Mammary epithelial cell (primary cell): Measurements from ENCODE around the gene SNAPIN.
"Not testable (repeated sequence)": the region's sequence is repeated elsewhere in the genome, so short reads cannot be mapped to it uniquely, and the experiment has no call there.

Experiments
- EZH2 ChIP-seq: IDR thresholded peaks from 2 replicates; pipeline ENCODE4 v1.6.1; 2012; ENCODE audit warnings: low read length, inconsistent platforms, borderline replicate concordance
- TF ChIP-seq, protein P1 (sequence below), 2 donors: IDR thresholded peaks in 1 of 2; conservative IDR thresholded peaks in 1 of 2; 2 replicates each; pipeline ENCODE4 v1.5.1; 2011 to 2012; ENCODE audit warnings: inconsistent platforms in 2 of 2, low read length in 2 of 2, mild to moderate bottlenecking in 2 of 2, control low read depth in 1 of 2, low read depth in 1 of 2; ENCODE audit not compliant: insufficient read depth in 1 of 2; ENCODE audit errors: extremely low read depth in 1 of 2

DNA sequence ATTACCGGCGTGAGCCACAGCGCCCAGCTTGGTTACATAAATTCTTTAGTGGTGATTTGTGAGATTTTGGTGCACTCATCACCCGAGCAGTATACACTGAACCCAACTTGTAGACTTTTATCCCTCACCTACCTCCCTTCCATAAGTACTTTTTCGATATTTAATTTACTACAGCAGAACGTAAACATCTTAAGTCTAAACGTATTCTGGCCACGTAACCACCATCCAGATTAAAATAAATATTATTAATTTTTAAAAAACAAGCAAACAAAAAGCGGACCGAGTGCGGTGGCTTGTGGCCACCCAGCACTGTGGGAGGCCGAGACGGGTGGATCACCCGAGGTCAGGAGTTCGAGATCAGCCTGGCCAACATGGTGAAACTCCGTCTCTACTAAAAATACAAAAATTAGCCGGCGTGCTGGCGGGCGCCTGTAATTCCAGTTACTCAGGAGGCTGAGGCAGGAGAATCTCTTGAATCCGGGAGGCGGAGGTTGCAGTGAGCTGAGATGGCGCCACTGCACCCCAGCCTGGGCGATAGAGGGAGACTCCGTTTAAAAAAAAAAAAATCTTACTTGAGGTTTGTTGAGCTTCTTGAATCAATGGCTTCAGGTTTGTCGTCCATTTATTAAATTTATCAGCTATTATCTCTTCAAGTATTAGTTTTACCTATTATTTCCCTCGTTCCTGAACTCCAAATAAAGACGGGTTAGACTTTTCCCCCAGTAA, 13.3 kb downstream of the SNAPIN start:
- TF ChIP-seq, protein P1, sequence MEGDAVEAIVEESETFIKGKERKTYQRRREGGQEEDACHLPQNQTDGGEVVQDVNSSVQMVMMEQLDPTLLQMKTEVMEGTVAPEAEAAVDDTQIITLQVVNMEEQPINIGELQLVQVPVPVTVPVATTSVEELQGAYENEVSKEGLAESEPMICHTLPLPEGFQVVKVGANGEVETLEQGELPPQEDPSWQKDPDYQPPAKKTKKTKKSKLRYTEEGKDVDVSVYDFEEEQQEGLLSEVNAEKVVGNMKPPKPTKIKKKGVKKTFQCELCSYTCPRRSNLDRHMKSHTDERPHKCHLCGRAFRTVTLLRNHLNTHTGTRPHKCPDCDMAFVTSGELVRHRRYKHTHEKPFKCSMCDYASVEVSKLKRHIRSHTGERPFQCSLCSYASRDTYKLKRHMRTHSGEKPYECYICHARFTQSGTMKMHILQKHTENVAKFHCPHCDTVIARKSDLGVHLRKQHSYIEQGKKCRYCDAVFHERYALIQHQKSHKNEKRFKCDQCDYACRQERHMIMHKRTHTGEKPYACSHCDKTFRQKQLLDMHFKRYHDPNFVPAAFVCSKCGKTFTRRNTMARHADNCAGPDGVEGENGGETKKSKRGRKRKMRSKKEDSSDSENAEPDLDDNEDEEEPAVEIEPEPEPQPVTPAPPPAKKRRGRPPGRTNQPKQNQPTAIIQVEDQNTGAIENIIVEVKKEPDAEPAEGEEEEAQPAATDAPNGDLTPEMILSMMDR (conservative IDR thresholded peaks at IDR 0.05 in 1 of 2, IDR thresholded peaks at IDR 0.05 in 1 of 2; ENCODE audit: extremely low read depth in 1 of 2, insufficient read depth in 1 of 2, low read depth in 1 of 2, low read length in 2 of 2) = not testable (repeated sequence)
- not testable (repeated sequence) for TF ChIP-seq EZH2
